HuH-7.5 (cell line): ENCODE results near the gene MAGT1.
"Not testable (repeated sequence)": the region's sequence is repeated elsewhere in the genome, so short reads cannot be mapped to it uniquely, and the experiment has no call there.

Source experiments
- DNase-seq: peaks from one replicate; pipeline ENCODE4 v3.0.0; 2011; ENCODE audit warnings: low spot score

MAGT1 gene

GRCh38 chrX:77831544-77831943, 63.7 kb downstream of the MAGT1 start:
- DNase-seq = not testable (repeated sequence)

DNA sequence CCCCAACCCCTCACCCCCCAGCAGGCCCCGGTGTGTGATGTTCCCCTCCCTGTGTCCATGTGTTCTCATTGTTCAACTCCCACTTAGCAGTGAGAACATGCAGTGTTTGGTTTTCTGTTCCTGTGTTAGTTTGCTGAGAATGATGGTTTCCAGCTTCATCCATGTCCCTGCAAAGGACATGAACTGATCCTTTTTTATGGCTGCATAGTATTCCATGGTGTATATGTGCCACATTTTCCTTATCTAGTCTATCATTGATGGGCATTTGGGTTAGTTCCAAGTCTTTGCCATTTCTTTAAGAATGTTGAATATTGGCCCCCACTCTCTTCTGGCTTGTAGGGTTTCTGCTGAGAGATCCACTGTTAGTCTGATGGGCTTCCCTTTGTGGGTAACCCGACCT, 73.2 kb downstream of the MAGT1 start:
- DNase-seq = not testable (repeated sequence)

DNA sequence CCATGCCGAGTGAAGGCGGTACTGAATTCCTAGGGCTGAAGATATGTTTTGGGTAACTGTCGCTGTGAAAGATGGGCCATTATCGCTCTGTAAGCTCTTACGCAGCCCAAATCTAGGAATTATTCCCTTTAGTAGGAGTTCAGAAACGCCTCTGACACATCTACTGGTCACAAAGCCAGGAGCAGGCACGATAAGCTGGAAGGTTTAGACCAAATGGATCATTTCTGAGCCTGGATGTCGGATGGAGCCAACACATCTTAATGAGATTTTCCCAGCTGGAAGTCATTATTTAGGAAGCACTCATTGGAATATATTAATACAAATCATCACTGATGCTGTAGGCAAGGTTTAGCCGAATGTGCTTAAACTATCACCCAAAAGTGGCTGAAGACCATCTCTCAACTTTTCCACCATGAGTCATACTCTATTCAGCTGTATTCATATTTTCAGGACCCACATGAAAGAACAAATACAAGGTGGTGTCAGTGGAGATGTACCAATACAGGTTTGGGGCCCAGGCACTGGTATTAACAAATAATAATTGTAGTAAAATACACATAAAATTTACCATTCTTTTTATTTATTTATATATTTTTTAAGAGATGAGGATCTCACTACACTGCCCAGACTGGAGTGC, 75.0 kb downstream of the MAGT1 start:
- DNase-seq = no peak

DNA sequence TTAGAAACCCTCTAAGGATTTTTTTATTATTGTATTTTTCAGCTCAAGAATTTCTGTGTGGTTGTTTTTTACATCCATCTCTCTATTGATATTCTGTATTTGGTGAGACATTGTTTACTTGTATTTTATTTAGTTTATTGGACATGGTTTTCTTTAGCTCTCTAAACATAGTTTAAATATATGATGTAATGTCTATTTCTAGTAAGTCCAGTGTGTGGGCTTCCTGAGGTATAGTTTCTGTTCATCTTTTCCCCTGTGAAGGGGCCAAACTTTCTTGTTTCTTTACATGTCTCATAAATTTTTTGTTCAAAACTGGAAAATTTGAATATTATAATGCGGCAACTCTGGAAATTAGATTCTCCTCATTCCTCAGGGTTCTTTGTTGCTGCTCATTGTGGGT, 81.0 kb downstream of the MAGT1 start:
- DNase-seq = no peak

- no peak for DNase-seq
Observed at GRCh38 chrX:77802201-77802600, 93.0 kb downstream of the MAGT1 start.

DNA sequence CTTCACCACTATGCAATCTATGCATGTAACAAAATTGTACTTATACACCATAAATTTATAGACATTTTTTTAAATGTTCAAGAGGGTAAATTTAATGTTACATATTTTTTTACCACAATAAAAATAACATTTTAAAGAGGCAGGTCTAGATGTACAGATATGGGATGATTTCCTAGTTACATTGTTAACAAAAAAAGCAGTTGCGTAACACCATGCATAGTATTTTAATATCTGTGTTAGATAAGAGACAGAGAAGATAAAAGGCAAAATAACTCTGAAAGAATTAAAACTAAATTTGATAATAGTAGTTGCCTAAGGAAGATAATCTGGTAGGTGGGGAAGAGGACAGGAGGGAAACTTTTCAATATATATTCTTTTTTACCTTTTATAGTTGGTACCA, 100.1 kb downstream of the MAGT1 start:
- no peak for DNase-seq

DNA sequence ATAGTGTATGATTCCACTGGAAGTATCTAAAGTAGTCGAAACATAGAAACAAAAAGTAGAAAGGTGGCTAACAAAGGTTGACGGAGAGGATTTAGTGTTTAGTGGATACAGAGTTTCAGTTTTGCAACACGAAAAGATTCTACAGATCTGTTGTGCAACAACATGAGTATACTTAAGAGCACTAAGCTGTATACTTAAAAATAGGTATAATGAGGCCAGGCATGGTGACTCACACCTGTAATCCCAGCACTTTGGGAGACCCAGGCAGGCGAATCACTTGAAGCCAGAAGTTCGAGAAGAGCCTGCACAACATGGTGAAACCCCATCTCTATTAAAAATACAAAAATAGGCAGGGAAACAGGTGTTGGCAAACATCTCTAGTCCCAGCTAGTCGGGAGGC, 101.3 kb downstream of the MAGT1 start:
- no peak for DNase-seq

DNA sequence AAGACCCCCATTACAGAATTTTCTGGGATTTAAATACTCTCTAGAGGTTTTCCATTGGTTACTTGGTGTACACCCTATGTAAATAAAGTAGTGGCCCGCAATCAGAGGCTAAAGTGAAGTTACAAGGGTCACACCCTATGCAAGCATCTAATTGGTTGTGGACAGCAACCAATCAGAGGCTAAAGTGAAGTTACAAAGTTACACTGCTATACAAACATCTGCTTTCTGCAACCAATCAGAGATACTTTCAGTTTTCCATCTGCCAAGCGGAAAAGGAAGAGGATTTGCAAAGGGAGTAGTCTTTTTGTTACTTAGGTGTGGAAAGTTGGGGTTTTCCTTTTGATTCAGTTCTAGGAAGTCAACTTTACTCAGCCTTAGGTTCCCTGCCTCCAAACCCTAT, 107.2 kb downstream of the MAGT1 start:
- DNase-seq = peak; percentile 20

- DNase-seq = no peak
Observed at GRCh38 chrX:77786365-77786680, 108.9 kb downstream of the MAGT1 start.

GRCh38 chrX:77785486-77786364, 109.5 kb downstream of the MAGT1 start, which contains the start of gene ATRX:
TSS of gene ATRX (minus strand) at chrX:77786216. CDS start at chrX:77786001, 215 bp downstream.
- DNase-seq = peak; percentile 79

DNA sequence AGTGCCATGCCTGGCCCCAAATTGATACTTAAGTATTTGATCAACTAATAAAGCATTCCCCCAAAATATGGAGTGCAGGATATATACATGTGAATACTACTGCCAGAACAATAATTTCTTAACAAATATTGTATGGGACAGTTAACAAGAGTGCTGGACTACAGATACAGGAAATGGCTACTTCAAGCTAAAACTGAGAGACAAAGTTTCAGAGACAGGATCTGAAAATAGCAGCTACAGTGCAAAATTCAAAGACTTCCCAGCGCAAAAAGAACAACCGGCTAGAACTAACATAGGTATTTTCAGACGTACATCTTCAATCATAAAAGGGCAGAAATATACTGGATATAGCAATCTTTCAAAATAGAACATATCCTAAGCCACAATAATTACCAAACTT, 115.5 kb downstream of the MAGT1 start:
- DNase-seq = no peak

DNA sequence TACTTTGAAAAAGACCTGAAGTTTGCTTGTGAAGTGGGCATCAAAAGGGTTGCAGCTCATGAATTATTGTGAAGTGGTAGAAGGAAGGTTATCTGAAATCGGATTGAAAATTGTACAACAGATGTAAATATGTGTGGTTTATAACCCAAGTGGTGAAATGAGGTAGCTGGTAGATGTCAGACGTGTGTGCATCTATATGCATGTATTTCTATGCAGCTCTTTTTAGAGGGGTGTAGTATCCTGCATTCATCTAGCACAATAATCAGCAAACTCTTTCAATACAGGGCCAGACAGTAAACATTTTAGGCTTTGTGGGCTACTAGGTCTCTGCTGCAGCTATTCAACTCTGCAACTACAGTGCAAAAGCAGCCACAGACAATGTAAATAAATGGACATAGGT, 118.6 kb downstream of the MAGT1 start:
- no peak for DNase-seq
